Activated CD4-positive, alpha-beta T cell treated with anti-CD3 and anti-CD28 coated beads, Interleukin-2, amount 50 U/mL, for 1 hour (primary cell): ENCODE results near the gene ZNF692.

Experiments
- DNase-seq: peaks from one replicate; pipeline ENCODE4 v3.0.0-alpha.2; 2020

ZNF692 gene

GRCh38 chr1:248881261-248881660 is 22.4 kb upstream of the ZNF692 start:
- no peak for DNase-seq

GRCh38 chr1:248873993-248874533 is 15.2 kb upstream of the ZNF692 start:
- peak; percentile 81 for DNase-seq

- peak; percentile 93 for DNase-seq
Measured at GRCh38 chr1:248873409-248873992, 14.6 kb upstream of the ZNF692 start.

- peak; percentile 29 for DNase-seq
Measured at GRCh38 chr1:248872752-248873408, 14.0 kb upstream of the ZNF692 start.

- DNase-seq, result no peak
Measured at GRCh38 chr1:248871837-248872401, 13.0 kb upstream of the ZNF692 start.

- peak; percentile 77 for DNase-seq
Measured at GRCh38 chr1:248862998-248863881, 4.4 kb upstream of the ZNF692 start.

GRCh38 chr1:248862695-248862997 is 3.8 kb upstream of the ZNF692 start:
- no peak for DNase-seq

GRCh38 chr1:248861616-248862015 is 2.7 kb upstream of the ZNF692 start:
- no peak for DNase-seq

- DNase-seq, result no peak
Measured at GRCh38 chr1:248860007-248860406, 1.1 kb upstream of the ZNF692 start.

- peak; percentile 11 for DNase-seq
Measured at GRCh38 chr1:248858096-248858890, 592 bp downstream of the ZNF692 start.

GRCh38 chr1:248857749-248858095 is 1.2 kb downstream of the ZNF692 start:
- DNase-seq, result no peak

- DNase-seq, result no peak
Measured at GRCh38 chr1:248857201-248857600, 1.7 kb downstream of the ZNF692 start.

- no peak for DNase-seq
Measured at GRCh38 chr1:248856176-248856575, 2.7 kb downstream of the ZNF692 start.

GRCh38 chr1:248855580-248855979 is 3.3 kb downstream of the ZNF692 start:
- DNase-seq, result no peak

GRCh38 chr1:248853663-248854375 is 5.1 kb downstream of the ZNF692 start:
- no peak for DNase-seq

- DNase-seq, result no peak
Measured at GRCh38 chr1:248852481-248853405, 6.1 kb downstream of the ZNF692 start.

- no peak for DNase-seq
Measured at GRCh38 chr1:248851390-248851789, 7.5 kb downstream of the ZNF692 start.

GRCh38 chr1:248850536-248851251 is 8.2 kb downstream of the ZNF692 start:
- no peak for DNase-seq

GRCh38 chr1:248850124-248850523 is 8.8 kb downstream of the ZNF692 start:
- DNase-seq, result no peak

- no peak for DNase-seq
Measured at GRCh38 chr1:248849637-248850036, 9.2 kb downstream of the ZNF692 start.
